Endothelial cell of umbilical vein (primary cell): ENCODE measurements around the gene TIPIN. TPM values are rescaled to one million over a fixed set of nuclear protein-coding genes. Genes with fewer than 3 reads are reported as not detected.
A peak's percentile ranks its signal among the peaks of the same experiment; 100 is the strongest.

Experiments used
- BruUV-seq: library from RNA; stranded (reverse); fragments of 400-500 nt; replicated peaks from 2 replicates; lab custom pipeline; 2021; lab: Mats Ljungman, UMichigan
- CTCF ChIA-PET: fragments of 300-600, 350-600 bp; sonication (Branson Sonifier 250); formaldehyde crosslinking; loops from one replicate; lab custom pipeline; 2021; ENCODE audit warnings: antibody characterized with exemption, inconsistent platforms; lab: Charles Lee
- POLR2A ChIA-PET: fragments of 300-600, 350-600 bp; sonication (Branson Sonifier 250); formaldehyde crosslinking; loops from one replicate; lab custom pipeline; 2021; ENCODE audit warnings: antibody characterized with exemption, inconsistent platforms; lab: Charles Lee
- DNase-seq: peaks from one replicate; pipeline ENCODE4 v3.0.0-alpha.2; 2011; ENCODE audit warnings: low read depth, low spot score
- FAIRE-seq: peaks from 2 replicates; lab custom pipeline; 2011; peaks lifted over from hg19 to GRCh38; lab: Jason Lieb, UNC
- H2AFZ ChIP-seq: 2 replicates; pipeline ENCODE4 v1.6.0; 2012; ENCODE audit warnings: low read depth, low read length, control low read depth, inconsistent platforms
- H3K27ac ChIP-seq: 2 replicates; pipeline ENCODE4 v1.5.1; 2011; ENCODE audit warnings: low read depth, mild to moderate bottlenecking, control low read depth, low read length, moderate library complexity; ENCODE audit not compliant: insufficient read depth
- H3K27me3 ChIP-seq, 2 experiments: 2 replicates each; pipeline versions ENCODE4 v1.6.0 to v1.6.1; 2011; ENCODE audit warnings: low read length in 2 of 2, mixed read lengths in 1 of 2; ENCODE audit not compliant: control insufficient read depth in 2 of 2, insufficient read depth in 2 of 2
- H3K36me3 ChIP-seq, 2 experiments: 2 replicates in 1 of 2; 3 replicates in 1 of 2; pipeline ENCODE4 v1.5.1; 2011; ENCODE audit warnings: low read length in 2 of 2, mild to moderate bottlenecking in 1 of 2, moderate library complexity in 1 of 2; ENCODE audit not compliant: control insufficient read depth in 2 of 2, insufficient read depth in 2 of 2; ENCODE audit errors: extremely low read depth in 1 of 2
- H3K4me1 ChIP-seq: 3 replicates; pipeline ENCODE4 v1.5.1; 2011; ENCODE audit warnings: mild to moderate bottlenecking, low read length; ENCODE audit not compliant: control insufficient read depth, insufficient read depth; ENCODE audit errors: extremely low read depth
- H3K4me2 ChIP-seq: 2 replicates; pipeline ENCODE4 v1.6.1; 2011; ENCODE audit warnings: low read length, control low read depth, mixed read lengths; ENCODE audit not compliant: insufficient read depth
- H3K4me3 ChIP-seq, 3 experiments: fragments of 200-600 bp in 1 of 3; sonication (generic), shearing (Covaris generic) in 1 of 3; replicated peaks in 1 of 3; 2 replicates each; pipeline ENCODE4 v1.5.1; 2011 to 2016; ENCODE audit warnings: control low read depth in 3 of 3, low read length in 3 of 3, mild to moderate bottlenecking in 2 of 3, inconsistent platforms in 1 of 3, low read depth in 1 of 3, moderate library complexity in 1 of 3; ENCODE audit not compliant: insufficient read depth in 1 of 3
- H3K79me2 ChIP-seq: 2 replicates; pipeline ENCODE4 v1.6.0; 2012; ENCODE audit warnings: low read length, inconsistent platforms; ENCODE audit not compliant: control insufficient read depth, insufficient read depth
- H3K9ac ChIP-seq: replicated peaks from 2 replicates; pipeline ENCODE3; 2011; ENCODE audit warnings: low read length, control low read depth; ENCODE audit not compliant: insufficient read depth; ENCODE audit errors: extremely low read depth
- H3K9me1 ChIP-seq: replicated peaks from 3 replicates; pipeline ENCODE4 v1.6.0; 2011; ENCODE audit warnings: mild to moderate bottlenecking, low read length; ENCODE audit not compliant: control insufficient read depth, insufficient read depth; ENCODE audit errors: extremely low read depth
- H3K9me3 ChIP-seq: replicated peaks from 2 replicates; pipeline ENCODE4 v1.5.1; 2012; ENCODE audit warnings: low read length, inconsistent platforms; ENCODE audit not compliant: control insufficient read depth, insufficient read depth
- H4K20me1 ChIP-seq: replicated peaks from 2 replicates; pipeline ENCODE3; 2011; ENCODE audit warnings: mild to moderate bottlenecking, low read length; ENCODE audit not compliant: control insufficient read depth, insufficient read depth; ENCODE audit errors: extremely low read depth
- CTCF ChIP-seq, 2 donors: IDR thresholded peaks; 1 replicate in 1 of 2; 2 replicates in 1 of 2; pipeline ENCODE4 v1.5.1; 2011; ENCODE audit warnings: low read length in 2 of 2, mild to moderate bottlenecking in 2 of 2, moderate library complexity in 2 of 2, control low read depth in 1 of 2, inconsistent platforms in 1 of 2, low read depth in 1 of 2; ENCODE audit not compliant: insufficient read depth in 1 of 2; ENCODE audit errors: extremely low read depth in 1 of 2
- FOS ChIP-seq: IDR thresholded peaks from 2 replicates; pipeline ENCODE4 v1.6.1; 2011; ENCODE audit warnings: mild to moderate bottlenecking, low read length, moderate library complexity, borderline replicate concordance; ENCODE audit not compliant: insufficient read depth
- JUN ChIP-seq: IDR thresholded peaks from 2 replicates; pipeline ENCODE4 v1.6.1; 2011; ENCODE audit warnings: borderline replicate concordance, low read depth; ENCODE audit not compliant: insufficient read length, insufficient read depth
- MYC ChIP-seq: IDR thresholded peaks from one replicate; pipeline ENCODE4 v1.6.1; 2011; ENCODE audit warnings: mild to moderate bottlenecking, low read depth, low read length
- POLR2AphosphoS5 ChIP-seq: IDR thresholded peaks from 2 replicates; pipeline ENCODE4 v1.6.1; 2012; ENCODE audit warnings: low read depth, mild to moderate bottlenecking, control low read depth, low read length, moderate library complexity; ENCODE audit not compliant: insufficient read depth
- dilution Hi-C: fragments of 300-500 bp; cut with MboI; formaldehyde crosslinking; loops from one replicate; pipeline ENCODE4 v1.15.0; 2019; ENCODE audit warnings: low sequenced_read_pairs; ENCODE audit not compliant: extremely low pct_ligation_motif_present
- intact Hi-C: fragments of 100-400 bp; cut with micrococcal nuclease; formaldehyde crosslinking; loops from one replicate; pipeline ENCODE4 v1.10.0; 2022
- polyA plus RNA-seq, 4 experiments: library from polyadenylated mRNA; depleted of rRNA in 3 of 4; stranded (reverse) in 3 of 4; unstranded in 1 of 4; fragments of >200 nt; gene quantifications; 2 replicates each; pipeline versions ENCODE4 v1.2.1 to v1.2.3, GENCODE V29; 2011 to 2012; ENCODE audit warnings: missing spikeins in 1 of 4
- total RNA-seq: library from RNA; stranded (reverse); gene quantifications from 2 replicates; pipeline ENCODE4 v1.2.3, GENCODE V29; 2021

The TIPIN gene
- total and polyA plus RNA-seq, 2 donors (not counting 3 experiments of a cell fraction or from before 2014, with no cell fraction given) = 3.6 to 15.4 TPM

GRCh38 chr15:66292571-66293418 is 63.7 kb downstream of the TIPIN start:
- DNase-seq = no peak
- BruUV-seq = TSS peak; percentile 53
- Histone ChIP-seq H4K20me1 (no peaks in the 10 kb centered on the region), H3K9ac (peak overlapping the region; percentile 88), H3K4me3 (peak overlapping the region; percentile 69 to 78 (median 76)), H2AFZ (peak overlapping the region; percentile 98), H3K9me1 (no peaks in the 10 kb centered on the region), H3K27me3 (no peaks in the 10 kb centered on the region), H3K36me3 (no peaks in the 10 kb centered on the region), H3K9me3 (no peaks in the 10 kb centered on the region), H3K4me2 (peak overlapping the region; percentile 88), H3K27ac (peak overlapping the region; percentile 70), H3K79me2 (peaks cover 9% of the 10 kb centered on the region), H3K4me1 (peaks cover 30% of the 10 kb centered on the region)
- POLR2A ChIA-PET = interaction anchor here (0.6 to 0.9 kb wide), 2 partner anchors 504 to 988 kb away, joined by 3 to 6 read pairs; partner anchors contain the start of gene RNU5B-1
- CTCF ChIA-PET = interaction anchor here (1.0 to 4.3 kb wide), 4 partner anchors 10 to 697 kb away, joined by 3 to 36 read pairs (median 6); partner anchors contain the start of gene SNAPC5
- dilution Hi-C loops (no loop called here), intact Hi-C loops (no loop called here)
- no peak for TF ChIP-seq JUN
- TF ChIP-seq POLR2AphosphoS5 = no peak
- no peak for TF ChIP-seq MYC
- no peak for TF ChIP-seq CTCF (IDR thresholded peaks at IDR 0.05; ENCODE audit: extremely low read depth in 1 of 2, insufficient read depth in 1 of 2, low read depth in 1 of 2, low read length in 2 of 2)
- TF ChIP-seq FOS = no peak
- no peak for FAIRE-seq
